CD4-positive, alpha-beta T cell (primary cell): ENCODE results near the gene SH2B3. TPM values are rescaled to one million over a fixed set of nuclear protein-coding genes. Genes with fewer than 3 reads are reported as not detected.

Source experiments
- ATAC-seq: fragments of 200-7000 bp; cut with Tn5 transposase; one replicate; pipeline ENCODE4 v1.10.0; 2022; ENCODE audit warnings: mild to moderate bottlenecking; ENCODE audit not compliant: poor library complexity
- CTCF ChIA-PET: fragments of 350-600 bp; sonication (Branson Sonifier 250); formaldehyde crosslinking; loops from one replicate; lab custom pipeline; 2021; ENCODE audit warnings: antibody characterized with exemption, inconsistent platforms; lab: Charles Lee
- POLR2A ChIA-PET: fragments of 350-600 bp; sonication (Branson Sonifier 250); formaldehyde crosslinking; loops from one replicate; lab custom pipeline; 2021; ENCODE audit warnings: antibody characterized with exemption, inconsistent platforms; lab: Charles Lee
- DNase-seq, 14 experiments: peaks; one replicate each; pipeline ENCODE4 v3.0.0-alpha.2; 2013 to 2020; ENCODE audit warnings: mixed read lengths in 2 of 14
- H3K27ac ChIP-seq, 2 donors: one replicate each; pipeline versions ENCODE4 v1.5.1 to v1.7.0; 2013; ENCODE audit warnings: low read length in 2 of 2, low read depth in 1 of 2, mild to moderate bottlenecking in 1 of 2
- H3K27me3 ChIP-seq, 2 experiments: 1 replicate in 1 of 2; 2 replicates in 1 of 2; pipeline versions ENCODE4 v1.6.1 to v1.7.0; 2013; ENCODE audit warnings: low read length in 2 of 2, control low read depth in 1 of 2, mild to moderate bottlenecking in 1 of 2, moderate library complexity in 1 of 2; ENCODE audit not compliant: insufficient read depth in 2 of 2, control insufficient read depth in 1 of 2
- H3K36me3 ChIP-seq: one replicate; pipeline ENCODE4 v1.6.1; 2013; ENCODE audit warnings: low read length, control low read depth; ENCODE audit not compliant: insufficient read depth
- H3K4me1 ChIP-seq: one replicate; pipeline ENCODE4 v1.6.1; 2013; ENCODE audit warnings: low read length, control low read depth; ENCODE audit not compliant: insufficient read depth
- H3K4me3 ChIP-seq: one replicate; pipeline ENCODE4 v1.5.1; 2013; ENCODE audit warnings: mild to moderate bottlenecking, low read length, moderate library complexity
- H3K9me3 ChIP-seq, 2 experiments: 1 replicate in 1 of 2; 2 replicates in 1 of 2; pipeline versions ENCODE4 v1.6.1 to v1.7.0; 2013; ENCODE audit warnings: low read length in 2 of 2, mild to moderate bottlenecking in 2 of 2, control low read depth in 1 of 2, moderate library complexity in 1 of 2; ENCODE audit not compliant: control insufficient read depth in 1 of 2, insufficient read depth in 1 of 2
- H3K27ac Mint-ChIP-seq: one replicate; pipeline ENCODE4 v1.8.0; 2020; ENCODE audit warnings: mixed read lengths
- H3K27me3 Mint-ChIP-seq: one replicate; pipeline ENCODE4 v1.8.0; 2021; ENCODE audit warnings: mixed read lengths
- H3K36me3 Mint-ChIP-seq: one replicate; pipeline ENCODE4 v1.8.0; 2021; ENCODE audit warnings: low read depth, mixed read lengths
- H3K4me1 Mint-ChIP-seq: one replicate; pipeline ENCODE4 v1.8.0; 2021; ENCODE audit warnings: low read depth, mixed read lengths
- H3K4me3 Mint-ChIP-seq: one replicate; pipeline ENCODE4 v1.8.0; 2020; ENCODE audit warnings: mild to moderate bottlenecking, mixed read lengths
- H3K9me3 Mint-ChIP-seq: one replicate; pipeline ENCODE4 v1.8.0; 2020; ENCODE audit warnings: mixed read lengths
- intact Hi-C, 2 experiments: fragments of 100-400 bp; cut with DNase I in 1 of 2; cut with micrococcal nuclease in 1 of 2; formaldehyde crosslinking; loops; one replicate each; pipeline versions ENCODE4 v1.15.1 to v1.9.0; 2023 to 2025; cut with DNase I, micrococcal nuclease
- total RNA-seq, 174 experiments: library from RNA in 2 of 174; stranded (reverse) in 2 of 174; gene quantifications; one replicate each; pipeline ENCODE4 v1.2.3 and lab custom pipeline; 2021 to 2026
- TF ChIP-seq, protein P1 (sequence below): fragments of 200-600 bp; IDR thresholded peaks from one replicate; pipeline ENCODE4 v1.8.0; 2022; ENCODE audit warnings: antibody characterized with exemption, mild to moderate bottlenecking

SH2B3 gene
- total RNA-seq, 2 experiments from 2014 or later = 42.3 to 46.4 TPM

- DNase-seq (no peak), ATAC-seq (no peak)
- H3K27me3 Mint-ChIP-seq = peaks cover 11% of the 10 kb centered on the region
- Histone ChIP-seq H3K36me3 (no peaks in the 10 kb centered on the region), H3K27me3 (no peaks in the 10 kb centered on the region), H3K4me3 (no peak overlapping the region), H3K4me1 (no peaks in the 10 kb centered on the region), H3K27ac (no peak overlapping the region), H3K9me3 (peaks cover 0 to 13% of the 10 kb centered on the region in 2 experiments)
- POLR2A ChIA-PET = no interaction called here
- H3K4me1 Mint-ChIP-seq = no peaks in the 10 kb centered on the region
- no peak overlapping the region for H3K27ac Mint-ChIP-seq
- no peak overlapping the region for H3K4me3 Mint-ChIP-seq
- CTCF ChIA-PET = no interaction called here
- intact Hi-C loops = no loop called here
- H3K9me3 Mint-ChIP-seq = no peaks in the 10 kb centered on the region
- no peaks in the 10 kb centered on the region for H3K36me3 Mint-ChIP-seq
- TF ChIP-seq, protein P1, sequence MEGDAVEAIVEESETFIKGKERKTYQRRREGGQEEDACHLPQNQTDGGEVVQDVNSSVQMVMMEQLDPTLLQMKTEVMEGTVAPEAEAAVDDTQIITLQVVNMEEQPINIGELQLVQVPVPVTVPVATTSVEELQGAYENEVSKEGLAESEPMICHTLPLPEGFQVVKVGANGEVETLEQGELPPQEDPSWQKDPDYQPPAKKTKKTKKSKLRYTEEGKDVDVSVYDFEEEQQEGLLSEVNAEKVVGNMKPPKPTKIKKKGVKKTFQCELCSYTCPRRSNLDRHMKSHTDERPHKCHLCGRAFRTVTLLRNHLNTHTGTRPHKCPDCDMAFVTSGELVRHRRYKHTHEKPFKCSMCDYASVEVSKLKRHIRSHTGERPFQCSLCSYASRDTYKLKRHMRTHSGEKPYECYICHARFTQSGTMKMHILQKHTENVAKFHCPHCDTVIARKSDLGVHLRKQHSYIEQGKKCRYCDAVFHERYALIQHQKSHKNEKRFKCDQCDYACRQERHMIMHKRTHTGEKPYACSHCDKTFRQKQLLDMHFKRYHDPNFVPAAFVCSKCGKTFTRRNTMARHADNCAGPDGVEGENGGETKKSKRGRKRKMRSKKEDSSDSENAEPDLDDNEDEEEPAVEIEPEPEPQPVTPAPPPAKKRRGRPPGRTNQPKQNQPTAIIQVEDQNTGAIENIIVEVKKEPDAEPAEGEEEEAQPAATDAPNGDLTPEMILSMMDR = no peak
Observed at GRCh38 chr12:111377440-111377839, 28.3 kb upstream of the SH2B3 start.

GRCh38 chr12:111379942-111380554 lies 25.7 kb upstream of the SH2B3 start:
- H3K27me3 ChIP-seq = no peaks in the 10 kb centered on the region
- no peak overlapping the region for H3K27ac ChIP-seq
- POLR2A ChIA-PET = no interaction called here
- no peaks in the 10 kb centered on the region for H3K4me1 Mint-ChIP-seq
- DNase-seq = no peak
- CTCF ChIA-PET = no interaction called here
- ATAC-seq = no peak
- peaks cover 11% of the 10 kb centered on the region for H3K27me3 Mint-ChIP-seq
- no peaks in the 10 kb centered on the region for H3K36me3 Mint-ChIP-seq
- peaks cover 0 to 13% of the 10 kb centered on the region in 2 experiments for H3K9me3 ChIP-seq
- H3K36me3 ChIP-seq = no peaks in the 10 kb centered on the region
- H3K4me3 ChIP-seq = no peak overlapping the region
- no peak overlapping the region for H3K27ac Mint-ChIP-seq
- no peak overlapping the region for H3K4me3 Mint-ChIP-seq
- no peaks in the 10 kb centered on the region for H3K4me1 ChIP-seq
- no peaks in the 10 kb centered on the region for H3K9me3 Mint-ChIP-seq
- intact Hi-C loops = no loop called here
- TF ChIP-seq, protein P1 = no peak

DNA sequence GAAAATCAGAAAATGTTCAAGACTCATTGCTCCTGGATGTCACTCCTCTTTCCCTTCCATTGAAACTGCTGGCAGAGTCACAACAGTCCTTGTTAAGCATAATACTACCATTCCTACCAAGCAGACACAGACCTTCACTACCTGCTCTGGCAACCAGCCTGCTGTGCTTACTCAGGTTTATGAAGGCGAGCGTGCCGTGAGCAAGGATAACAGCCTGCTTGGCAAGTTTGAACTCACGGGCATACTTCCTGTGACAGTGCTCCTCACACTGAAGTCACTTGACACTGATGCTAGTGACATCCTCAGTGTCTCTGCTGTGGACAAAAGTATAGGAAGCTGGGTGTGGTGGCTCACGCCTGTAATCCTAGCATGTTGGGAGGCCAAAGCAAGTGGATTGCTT lies 21.1 kb upstream of the SH2B3 start:
- H3K4me3 Mint-ChIP-seq = no peak overlapping the region
- Histone ChIP-seq H3K36me3 (no peaks in the 10 kb centered on the region), H3K4me1 (no peaks in the 10 kb centered on the region), H3K9me3 (no peaks in the 10 kb centered on the region), H3K4me3 (no peak overlapping the region), H3K27me3 (no peaks in the 10 kb centered on the region), H3K27ac (no peak overlapping the region)
- ChIA-PET CTCF (no interaction called here), POLR2A (no interaction called here)
- peaks cover 7% of the 10 kb centered on the region for H3K27me3 Mint-ChIP-seq
- DNase-seq = no peak
- intact Hi-C loops = no loop called here
- no peaks in the 10 kb centered on the region for H3K9me3 Mint-ChIP-seq
- no peak for ATAC-seq
- no peaks in the 10 kb centered on the region for H3K4me1 Mint-ChIP-seq
- TF ChIP-seq, protein P1 = no peak
- H3K27ac Mint-ChIP-seq = no peak overlapping the region
- H3K36me3 Mint-ChIP-seq = no peaks in the 10 kb centered on the region
